Fibroblast of skin of right quadriceps (primary cell): ENCODE measurements around the gene CHPT1.
"Not testable (repeated sequence)": the region's sequence is repeated elsewhere in the genome, so short reads cannot be mapped to it uniquely, and the experiment has no call there.

Experiments
- DNase-seq: peaks from one replicate; pipeline ENCODE4 v3.0.0-alpha.2; 2013

CHPT1 gene

DNA sequence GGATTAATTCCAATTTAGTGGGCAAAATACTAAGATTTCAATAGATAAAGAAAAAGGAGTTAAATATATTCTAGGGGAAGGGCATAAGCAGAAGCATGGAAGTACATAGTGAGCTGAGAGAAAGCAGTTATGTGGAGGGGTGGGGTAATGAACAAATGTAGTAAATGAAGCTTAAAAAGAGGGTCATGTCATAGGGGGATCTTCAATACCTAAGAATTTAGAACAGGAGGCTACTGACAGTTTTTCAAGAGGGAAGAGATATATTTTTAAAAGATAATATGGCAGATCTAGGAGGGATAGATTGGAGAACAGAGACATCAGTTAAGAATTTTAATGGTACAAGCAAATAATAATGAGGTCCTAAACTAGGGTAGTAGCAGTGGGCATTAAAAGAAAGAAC is 32.4 kb downstream of the CHPT1 start:
- DNase-seq, result no peak

DNA sequence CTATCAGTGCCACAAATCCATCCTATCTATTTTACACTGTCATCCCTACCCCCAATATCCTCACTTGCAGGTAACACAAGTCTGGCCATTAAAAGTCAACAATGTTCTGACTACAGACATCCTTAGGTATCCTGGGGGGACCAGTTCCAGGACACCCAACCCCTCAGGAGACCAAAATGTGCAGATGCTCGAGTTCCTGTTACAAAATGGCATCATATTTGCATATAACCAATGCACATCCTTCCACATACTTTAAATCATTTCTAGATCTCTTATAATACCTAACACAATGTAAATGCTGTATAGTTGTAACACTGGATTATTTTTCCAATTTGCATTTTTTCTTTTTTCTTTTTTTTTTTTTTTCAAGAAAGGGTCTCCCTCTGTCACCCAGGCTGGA is 34.9 kb downstream of the CHPT1 start:
- no peak for DNase-seq

DNA sequence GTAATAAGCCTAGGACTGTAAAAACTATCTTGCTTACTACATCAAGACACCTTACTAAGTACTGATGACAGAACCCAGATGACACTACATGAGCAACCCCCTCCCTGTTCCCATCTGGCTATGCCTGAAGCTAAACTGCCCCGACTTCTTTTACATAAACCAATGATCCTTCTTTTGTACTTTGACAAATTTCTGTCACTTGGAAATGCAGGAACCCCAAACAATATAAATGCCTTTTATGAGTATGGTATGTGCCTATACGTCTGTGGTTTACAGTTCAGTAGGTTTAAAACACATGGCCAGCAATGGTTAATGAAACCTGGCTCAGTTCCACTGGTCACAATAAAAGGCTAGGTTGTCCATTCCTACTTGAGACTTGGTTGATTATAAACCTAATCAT is 35.7 kb downstream of the CHPT1 start:
- DNase-seq, result no peak

DNA sequence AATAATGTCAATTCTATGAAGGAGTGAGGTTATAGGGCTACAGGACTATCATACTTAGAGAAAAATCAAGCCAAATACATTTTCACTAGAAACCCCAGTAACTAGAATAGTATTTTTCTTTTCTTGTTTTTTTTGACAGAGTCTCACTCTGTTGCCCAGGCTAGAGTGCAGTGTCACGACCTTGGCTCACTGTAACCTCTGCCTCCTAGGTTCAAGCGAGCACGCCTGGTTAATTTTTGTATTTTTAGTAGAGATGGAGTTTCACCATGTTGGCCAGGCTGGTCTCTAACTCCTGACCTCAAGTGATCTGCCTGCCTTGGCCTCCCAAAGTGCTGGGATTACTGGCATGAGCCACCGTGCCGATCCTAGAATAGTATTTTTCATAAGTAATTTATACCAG is 37.0 kb downstream of the CHPT1 start:
- not testable (repeated sequence) for DNase-seq

DNA sequence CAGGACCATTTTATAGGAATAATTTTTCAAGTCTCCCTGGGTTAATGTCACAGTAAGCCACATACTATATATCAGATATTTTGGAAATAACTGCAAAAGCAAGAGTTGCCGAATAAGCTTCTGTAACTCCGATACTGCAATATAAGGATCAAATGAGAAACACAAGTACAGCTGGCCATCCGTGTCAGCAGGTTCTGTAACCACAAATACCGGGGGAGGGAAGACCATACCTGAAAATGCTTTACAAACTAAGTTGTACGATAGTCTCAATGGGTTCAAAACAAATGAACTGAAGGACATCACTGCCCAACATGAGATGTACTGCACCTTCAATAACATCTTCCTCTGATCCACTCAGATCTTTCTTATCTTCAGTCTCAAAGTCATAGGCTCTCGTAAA is 40.0 kb downstream of the CHPT1 start:
- no peak for DNase-seq

DNA sequence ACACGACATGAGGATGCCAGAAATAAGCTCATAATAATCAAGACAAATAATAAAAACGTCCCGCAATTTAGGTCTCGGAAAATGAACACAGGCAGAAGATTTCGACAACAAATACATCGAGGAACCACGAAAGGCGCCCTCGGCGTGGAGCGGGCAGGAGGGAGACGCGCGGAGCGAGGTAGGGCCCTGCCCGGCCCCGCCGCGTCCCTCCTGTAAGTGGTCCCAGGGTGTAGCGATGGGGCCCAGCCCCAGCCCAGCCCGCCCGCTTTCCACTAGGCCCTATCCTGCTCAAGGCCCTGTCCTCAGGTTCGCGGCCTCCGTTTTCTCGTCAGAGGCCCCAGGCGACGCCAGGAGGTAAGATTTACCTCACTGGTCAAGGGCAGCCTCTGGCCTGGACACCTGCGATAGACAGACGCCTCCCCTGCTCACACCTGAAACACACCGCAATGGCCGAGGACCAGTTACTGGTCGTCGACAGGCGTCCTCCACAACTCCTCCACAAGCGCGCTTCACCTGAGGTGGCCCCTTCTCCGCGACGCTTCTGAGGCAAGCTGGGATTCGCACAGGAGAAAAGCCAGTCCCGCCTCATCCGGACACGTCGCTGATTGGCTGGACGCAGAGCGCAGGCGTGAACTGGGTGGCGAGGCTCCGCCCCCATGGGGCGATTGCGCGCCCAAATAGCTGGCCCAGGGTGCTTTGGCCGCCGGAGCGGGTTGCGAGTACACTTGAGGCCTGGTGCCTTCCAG is 41.7 kb downstream of the CHPT1 start, which contains the start of gene SYCP3:
SYCP3 (minus strand) TSS at position 543 of the 746 bp plus-strand sequence. CDS start 1,527 bp downstream, outside the sequence.
- no peak for DNase-seq

DNA sequence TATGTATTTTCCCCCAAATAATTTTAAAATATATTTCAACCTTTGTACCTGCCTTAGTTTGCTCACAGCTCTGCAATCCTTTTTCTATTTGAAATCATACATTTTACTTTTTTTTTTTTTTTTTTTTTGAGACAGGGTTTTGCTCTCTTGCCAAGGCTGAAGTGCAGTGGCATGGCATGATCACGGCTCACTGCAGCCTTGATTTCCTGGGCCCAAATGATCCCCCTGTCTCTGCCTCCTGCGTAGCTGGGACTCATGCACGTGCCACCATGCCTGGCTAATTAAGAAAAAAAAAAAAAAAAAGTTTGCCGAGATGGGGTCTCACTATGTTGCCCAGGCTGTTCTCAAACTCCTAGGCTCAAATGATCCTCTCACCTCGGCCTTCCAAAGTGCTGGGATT is 43.1 kb downstream of the CHPT1 start:
- no peak for DNase-seq

DNA sequence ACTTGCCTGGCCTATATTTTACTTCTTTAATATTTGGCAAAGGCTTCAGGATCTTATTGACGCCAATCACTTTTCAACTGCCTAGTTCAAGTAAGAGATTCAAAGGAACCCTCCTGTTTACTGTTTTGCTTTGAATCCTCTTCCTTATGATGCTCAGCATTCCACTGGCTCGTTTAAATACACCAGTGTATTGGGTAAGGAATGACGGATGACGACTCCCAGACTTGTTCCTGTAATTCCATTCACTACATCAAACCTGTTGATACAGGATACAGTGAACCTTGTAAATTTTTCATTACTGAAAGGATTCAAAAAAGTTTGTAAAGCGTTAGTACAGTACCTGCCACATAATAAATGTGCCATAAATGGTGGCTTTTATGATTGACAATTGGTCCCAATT is 43.5 kb downstream of the CHPT1 start:
- no peak for DNase-seq

DNA sequence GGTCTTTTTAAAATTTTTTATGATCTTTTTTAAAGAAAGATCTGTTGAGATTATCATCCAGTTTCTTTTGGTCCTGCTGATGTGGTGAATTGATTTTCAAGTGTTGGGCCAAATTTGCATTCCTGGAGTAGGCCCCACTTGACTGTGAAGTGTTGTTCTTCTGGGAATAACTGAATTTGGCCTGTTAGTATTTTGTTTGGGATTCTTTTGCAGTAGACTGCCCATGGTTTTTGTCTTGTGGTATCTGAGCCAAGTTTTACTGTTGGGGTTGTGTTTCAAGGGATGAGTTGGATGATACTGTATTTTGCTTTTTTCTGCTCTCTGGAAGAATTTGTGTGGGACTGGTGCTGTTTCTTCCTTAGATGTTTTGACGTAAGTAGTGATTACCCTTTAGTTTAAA is 45.8 kb downstream of the CHPT1 start:
- no peak for DNase-seq

DNA sequence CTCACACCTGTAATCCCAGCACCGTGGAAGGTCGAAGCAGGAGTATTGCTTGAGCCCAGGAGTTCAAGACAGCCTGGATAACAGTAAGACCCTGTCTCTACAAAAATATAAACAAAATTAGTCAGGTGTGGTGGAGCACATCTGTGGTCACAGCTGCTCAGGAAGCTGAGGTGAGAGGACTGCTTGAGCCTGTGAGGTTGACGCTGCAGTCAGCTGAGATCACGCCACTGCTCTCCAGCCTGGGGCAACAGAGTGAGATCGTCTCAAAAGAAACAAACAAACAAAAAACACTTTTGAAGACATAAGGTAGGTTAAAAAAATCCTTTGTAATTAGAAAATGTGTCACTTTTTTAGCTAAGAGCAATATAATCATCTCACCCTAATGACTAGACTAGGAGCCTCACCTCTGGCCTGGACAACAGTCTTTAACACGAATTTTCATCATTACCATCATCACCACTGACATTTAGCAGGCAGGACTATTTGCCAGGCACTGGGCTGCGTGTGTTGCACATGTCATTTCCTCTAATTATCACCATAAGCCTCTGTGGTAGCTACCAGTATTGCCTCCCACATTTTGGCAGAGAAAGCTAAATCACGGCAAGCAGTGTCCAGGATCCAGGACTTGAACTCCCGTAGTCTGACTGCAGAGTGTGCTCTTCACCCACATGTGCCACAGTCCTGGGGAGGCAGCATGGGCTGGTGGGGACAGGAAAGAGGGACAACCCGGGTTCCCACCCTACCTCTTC is 46.5 kb downstream of the CHPT1 start:
- no peak for DNase-seq

DNA sequence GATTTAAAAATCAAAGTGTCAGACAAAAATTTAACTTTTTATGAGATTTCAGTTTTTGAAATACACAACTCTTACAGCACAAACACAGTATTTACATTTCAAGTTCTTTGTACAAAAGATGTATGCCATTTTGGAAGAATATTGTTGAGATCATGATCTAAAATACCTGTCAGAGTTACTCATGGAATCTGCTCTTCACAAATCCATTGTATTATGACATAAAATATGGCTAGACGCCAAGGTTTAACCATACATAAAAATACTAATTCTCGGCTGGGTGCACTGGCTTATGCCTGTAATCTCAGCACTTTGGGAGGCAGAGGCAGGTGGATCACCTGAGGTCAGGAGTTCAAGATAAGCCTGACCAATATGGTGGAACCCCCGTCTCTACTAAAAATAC is 48.0 kb downstream of the CHPT1 start:
- DNase-seq, result no peak

DNA sequence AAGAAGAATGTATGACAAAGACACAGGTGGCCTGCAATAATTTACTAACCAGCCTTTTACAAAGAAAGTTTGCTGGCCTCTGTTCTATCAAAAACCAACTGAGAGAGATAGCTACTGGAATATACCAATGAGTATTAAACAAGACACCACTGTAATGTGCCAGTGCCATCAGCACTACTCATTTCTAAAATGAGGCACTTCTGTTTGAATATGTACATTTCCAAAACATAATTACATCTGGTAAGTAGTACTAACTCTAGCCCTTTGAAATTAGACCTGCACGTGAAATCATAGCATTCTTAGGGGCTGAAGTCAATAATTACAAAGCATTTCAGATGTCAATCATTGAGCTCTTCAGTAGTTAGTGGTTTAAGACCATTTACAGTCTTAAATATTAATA is 48.8 kb downstream of the CHPT1 start:
- no peak for DNase-seq

DNA sequence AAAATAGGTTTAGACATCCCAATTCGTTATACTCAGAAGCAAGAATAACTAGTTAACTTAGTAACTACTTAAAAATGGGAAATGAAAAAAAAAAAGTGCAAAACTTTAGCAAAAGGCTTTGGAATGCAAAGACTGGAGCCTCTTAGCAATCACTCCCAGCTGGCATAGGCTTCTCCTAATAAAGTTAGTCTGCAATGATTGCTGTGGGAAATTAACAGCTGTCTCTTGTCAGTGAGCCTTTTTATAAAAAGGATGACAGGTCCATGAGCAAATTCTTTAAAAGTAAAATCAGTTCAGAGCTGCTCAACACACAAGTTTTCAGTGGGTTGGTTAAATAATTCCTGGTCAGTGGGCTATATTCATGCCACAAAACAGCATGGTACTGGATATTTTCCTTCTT is 49.2 kb downstream of the CHPT1 start:
- DNase-seq, result no peak

DNA sequence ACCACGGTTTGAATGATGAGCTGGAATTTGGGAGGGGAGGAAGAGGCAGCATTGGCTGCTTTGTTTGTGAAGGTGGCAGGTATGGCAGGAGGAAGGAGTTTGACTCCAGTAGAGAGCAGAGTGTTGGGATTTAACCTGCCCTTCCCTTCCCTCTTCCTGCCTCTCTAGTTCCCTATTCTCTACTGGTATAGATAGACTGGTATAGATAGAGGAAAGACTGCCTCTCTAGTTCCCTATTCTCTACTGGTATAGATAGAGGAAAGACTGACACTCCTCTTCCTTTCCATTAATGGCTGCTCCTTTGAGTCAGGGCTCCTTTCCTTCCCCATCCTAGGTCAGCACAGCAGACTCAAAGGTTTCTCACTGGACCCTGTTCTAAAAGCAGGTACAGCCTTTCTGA is 50.3 kb downstream of the CHPT1 start:
- no peak for DNase-seq

DNA sequence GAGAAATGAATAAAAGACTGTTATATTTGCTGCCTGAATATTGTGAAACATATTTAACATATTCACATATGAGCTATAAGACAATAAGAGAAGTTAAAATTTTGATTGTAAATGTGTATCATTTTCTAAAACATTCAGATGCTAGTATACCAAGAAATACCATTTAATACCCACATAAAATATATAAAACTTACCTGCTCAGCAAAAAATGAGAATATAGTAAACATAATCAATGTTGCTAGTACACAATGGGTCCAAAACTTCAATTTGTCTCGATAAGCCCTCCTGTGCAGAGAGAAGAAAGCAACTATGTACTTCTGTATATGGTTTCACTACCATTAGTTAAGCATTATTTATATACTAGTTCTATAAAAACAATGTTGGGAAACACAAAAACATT is 51.5 kb downstream of the CHPT1 start:
- no peak for DNase-seq

DNA sequence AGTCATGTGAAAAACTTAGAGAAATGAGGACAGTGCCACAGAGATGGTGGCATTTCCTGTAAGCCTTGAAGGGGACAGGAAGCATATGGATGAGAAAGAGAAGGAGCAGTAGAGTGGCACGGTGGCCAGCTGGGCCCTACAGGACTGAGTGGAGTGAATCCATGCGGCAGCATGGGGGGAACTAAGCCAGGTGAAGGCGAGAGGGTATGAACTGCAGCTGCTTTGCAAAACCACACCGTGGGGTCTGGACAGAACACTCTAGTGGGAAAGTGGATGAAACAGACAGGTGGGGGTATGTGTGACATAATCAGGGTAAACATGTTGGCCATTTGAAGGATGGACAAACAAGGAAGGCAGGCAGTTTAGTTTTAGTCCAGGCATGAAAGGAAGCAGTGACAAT is 52.2 kb downstream of the CHPT1 start:
- DNase-seq, result no peak

DNA sequence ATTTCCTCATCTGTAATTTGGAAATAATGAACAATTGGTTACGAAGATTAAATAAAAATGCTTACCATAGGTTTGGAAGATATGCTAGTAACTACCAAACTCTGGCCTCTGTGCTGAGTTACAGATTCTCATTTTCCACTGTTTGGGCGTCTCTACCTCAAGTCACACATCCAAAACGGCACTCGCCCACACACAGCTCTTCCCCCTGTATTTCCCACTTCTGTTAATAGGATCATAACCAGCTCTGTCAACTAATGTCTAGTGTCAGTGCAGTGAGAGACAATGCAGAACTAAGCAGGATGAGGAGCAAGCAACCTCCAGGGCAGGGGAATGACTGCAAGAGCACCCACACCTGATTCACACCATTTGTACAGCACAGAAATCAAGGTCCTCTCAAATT is 52.7 kb downstream of the CHPT1 start:
- no peak for DNase-seq

DNA sequence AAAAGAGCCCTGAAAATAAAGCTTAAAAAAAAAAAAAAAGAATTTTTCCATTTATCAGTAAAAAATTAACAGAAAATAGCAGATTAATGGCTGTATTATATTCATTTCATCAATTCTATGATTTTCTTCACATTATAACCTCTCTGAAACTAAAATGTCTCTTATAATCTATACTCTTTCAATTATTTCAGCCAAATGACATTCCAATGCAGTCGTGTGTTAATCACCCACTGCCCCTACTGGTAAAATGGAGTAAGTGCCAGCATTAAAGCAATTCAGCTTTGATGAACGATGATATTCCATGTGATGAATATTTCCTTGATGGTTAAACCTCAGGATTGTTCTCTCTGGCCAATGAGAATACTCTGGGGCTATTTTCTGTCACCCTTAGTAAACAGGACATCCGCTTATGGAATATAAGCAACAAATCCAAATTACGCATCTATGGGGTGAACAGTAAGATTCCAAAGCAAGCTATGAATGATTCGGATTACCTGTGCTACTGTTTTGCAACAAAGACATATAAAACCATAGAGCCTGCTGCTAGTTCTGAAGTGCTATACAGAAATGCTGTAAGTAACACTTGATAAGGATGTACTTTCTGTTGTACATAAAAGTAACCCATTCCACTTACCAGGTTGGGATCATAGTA is 62.1 kb downstream of the CHPT1 start:
- peak; percentile 30 for DNase-seq

DNA sequence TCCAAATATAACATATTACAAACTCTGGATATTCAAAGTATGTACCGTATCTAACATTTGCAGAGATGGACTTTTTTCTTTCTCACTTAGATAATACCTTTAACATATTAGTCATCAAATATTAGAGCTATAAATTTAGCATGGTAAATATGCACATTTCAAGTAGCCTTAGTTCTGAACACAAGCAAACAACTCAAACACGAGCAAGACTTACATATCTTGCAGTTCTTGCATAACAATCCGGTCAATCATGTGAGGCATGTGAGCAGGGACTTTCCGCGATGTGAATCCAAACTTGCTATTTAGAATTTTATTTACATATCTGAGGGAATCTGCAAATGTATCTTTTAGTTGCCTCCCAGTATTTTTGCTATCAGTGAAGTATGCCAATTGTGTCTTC is 63.9 kb downstream of the CHPT1 start:
- DNase-seq, result no peak

DNA sequence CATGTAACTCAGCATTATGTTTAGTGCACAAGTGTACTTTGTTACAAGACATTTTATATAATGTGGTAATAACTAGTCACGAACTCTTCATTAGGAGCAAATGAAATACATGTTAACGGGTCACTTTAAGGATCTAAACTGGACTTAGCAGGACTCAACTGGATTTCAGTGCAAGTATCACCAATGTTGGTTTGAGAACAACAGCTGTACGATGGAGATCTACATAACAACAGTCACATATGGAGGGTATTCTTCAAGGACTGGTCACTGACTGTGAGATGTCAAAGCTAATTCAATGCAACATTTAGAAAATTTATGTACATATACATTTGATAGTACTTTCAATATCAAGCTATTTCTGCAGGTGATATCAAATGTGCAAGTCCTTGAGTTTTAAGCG is 64.3 kb downstream of the CHPT1 start:
- no peak for DNase-seq

DNA sequence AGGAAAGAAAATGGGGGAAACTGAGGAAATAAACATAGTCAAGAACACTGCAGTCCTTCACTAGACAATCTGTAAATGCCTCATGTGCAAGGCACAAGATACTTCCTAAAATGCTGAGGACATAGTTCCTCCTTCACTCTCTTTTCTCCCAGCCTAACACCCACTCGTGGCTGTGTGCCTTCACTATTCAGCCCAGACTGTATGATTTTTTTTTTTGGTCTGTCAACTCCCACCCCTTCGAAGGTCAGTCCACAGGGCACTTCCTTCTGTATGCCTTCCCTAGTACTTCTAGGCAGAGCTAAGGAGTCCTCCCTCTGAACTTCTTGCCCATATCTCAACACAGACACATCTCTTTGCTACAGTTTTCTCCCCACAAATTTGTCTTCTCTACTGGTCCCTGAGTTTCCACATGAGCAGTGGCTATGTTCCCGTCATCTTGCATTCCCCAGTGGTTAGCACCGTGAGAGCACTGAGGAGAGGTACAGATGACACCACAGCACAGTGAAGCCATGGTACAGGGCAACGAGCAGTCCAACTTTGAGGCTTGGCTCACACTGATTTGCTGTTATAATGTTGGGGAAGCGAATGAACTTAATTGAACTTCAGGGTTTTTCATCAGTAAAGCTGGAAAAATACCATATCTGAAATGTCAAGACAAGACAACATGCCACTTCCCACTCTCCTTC is 65.9 kb downstream of the CHPT1 start:
- DNase-seq, result no peak

DNA sequence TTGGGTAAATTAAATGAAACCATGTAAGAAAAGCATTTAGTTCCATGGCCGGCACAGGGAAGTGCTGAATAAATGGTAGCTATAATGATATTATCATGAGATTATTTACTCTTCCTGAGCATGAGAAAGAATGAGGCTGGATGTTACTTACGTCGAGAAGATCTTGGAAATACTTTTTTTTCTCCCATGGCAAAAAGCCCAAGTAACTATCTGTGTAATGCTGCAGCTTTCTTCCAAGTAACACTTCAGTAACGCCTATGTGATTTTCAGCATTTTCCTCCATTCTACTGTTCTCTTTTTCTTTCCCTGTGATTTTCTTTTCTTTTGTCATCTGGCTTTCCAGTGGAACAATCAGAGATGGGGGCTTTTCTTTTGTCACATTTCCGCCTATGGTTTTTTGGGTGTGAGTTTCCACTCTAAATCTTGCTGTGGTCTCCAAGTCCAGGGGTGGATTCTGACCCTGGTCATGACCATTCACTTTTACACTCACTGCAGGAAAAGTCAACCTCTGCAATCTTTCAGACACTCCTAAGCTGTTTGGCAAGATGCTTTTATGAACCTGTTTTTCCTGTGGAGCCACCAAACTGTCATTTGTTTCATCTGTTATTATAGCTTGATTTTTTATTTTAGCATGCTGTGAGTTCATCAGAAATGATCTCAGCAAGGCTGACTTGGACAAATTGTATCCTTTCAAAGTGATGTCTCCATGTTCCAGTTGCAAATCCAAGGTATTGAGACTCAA is 66.8 kb downstream of the CHPT1 start:
- no peak for DNase-seq

DNA sequence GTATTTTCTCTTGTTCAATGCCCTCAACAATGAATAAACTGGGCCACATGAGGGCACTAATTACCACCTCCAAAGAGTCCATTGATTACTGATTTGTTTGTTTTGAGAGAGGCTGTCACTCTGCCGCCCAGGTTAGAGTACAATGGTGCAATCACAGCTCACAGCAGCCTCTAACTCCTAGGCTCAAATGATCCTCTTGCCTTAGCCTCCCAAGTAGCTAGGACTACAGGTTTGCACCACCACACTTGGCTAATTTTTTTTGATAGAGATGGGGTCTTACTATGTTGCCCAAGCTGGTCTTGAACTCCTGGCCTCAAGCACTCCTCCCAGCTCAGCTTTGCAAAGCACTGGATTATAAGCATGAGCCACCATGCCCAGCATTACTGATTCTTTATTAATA is 70.1 kb downstream of the CHPT1 start:
- DNase-seq, result no peak
